GM12878 (cell line): Measurements from ENCODE around the gene HOXB2.

Experiments used
- GABPA ChIP-seq: IDR thresholded peaks from 2 replicates; pipeline ENCODE4 v1.6.1; 2014; ENCODE audit warnings: antibody characterized with exemption, low read depth, mild to moderate bottlenecking, inconsistent platforms
- HDGF ChIP-seq: fragments of 450-650 bp; IDR thresholded peaks from 2 replicates; pipeline ENCODE4 v1.6.1; 2016; ENCODE audit warnings: antibody characterized with exemption
- MXI1 ChIP-seq: fragments of 150-350 bp; IDR thresholded peaks from 2 replicates; pipeline ENCODE4 v1.6.1; 2011; ENCODE audit warnings: low read depth, mild to moderate bottlenecking, inconsistent platforms, low read length, improper control_type of control experiment

- TF ChIP-seq MXI1 (no peak), GABPA (no peak), HDGF (no peak)
These were observed 24.3 kb downstream of the HOXB2 start for GRCh38 chr17:48520631-48521079.
